HG03378 (cell line): ENCODE results near the gene GRPEL1.

Source experiments
- ATAC-seq: cut with Tn5 transposase; IDR thresholded peaks from one replicate; pipeline ENCODE4 v1.9.1; 2021; ENCODE audit warnings: mild to moderate bottlenecking, moderate library complexity; ENCODE audit not compliant: unreplicated experiment

The GRPEL1 gene

DNA sequence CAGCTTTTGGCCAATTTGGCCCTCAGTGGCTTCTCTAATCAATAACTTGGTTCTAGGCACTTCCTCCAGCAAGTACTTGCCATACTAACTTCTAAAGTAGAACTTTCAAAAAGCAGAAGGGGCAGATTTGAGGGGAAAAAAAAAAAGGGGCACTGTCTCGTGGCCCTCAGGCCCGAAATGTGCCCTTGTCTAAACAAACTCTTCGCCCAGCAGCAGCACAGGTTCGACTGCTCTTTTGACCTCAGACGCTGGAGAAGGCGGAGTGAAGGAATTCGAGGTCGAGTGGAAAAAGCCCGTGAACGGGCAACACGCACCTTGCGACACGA, 775 bp downstream of the GRPEL1 start:
- ATAC-seq: no peak

DNA sequence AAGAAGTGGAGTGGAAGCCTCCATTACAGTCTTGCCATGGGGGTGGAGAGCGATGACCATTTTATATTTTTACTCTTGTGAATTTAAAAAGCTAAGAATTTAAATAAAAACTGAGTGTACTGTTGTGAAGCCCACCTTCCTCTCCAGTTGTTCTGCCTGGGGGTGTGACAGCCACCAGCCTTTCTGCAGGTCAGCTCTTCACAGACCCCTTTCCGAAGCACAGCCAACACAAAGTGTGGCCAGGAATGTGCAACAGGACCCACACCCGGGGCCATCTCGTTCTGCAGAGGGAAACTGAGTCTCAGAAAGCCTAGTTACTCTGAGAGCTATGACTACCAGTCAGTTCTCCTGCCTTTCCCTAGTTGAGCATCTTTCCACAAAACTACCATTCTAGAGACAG, 1.4 kb downstream of the GRPEL1 start:
- no peak for ATAC-seq

- no peak for ATAC-seq
Measured at GRCh38 chr4:7066006-7066405, 1.9 kb downstream of the GRPEL1 start.

DNA sequence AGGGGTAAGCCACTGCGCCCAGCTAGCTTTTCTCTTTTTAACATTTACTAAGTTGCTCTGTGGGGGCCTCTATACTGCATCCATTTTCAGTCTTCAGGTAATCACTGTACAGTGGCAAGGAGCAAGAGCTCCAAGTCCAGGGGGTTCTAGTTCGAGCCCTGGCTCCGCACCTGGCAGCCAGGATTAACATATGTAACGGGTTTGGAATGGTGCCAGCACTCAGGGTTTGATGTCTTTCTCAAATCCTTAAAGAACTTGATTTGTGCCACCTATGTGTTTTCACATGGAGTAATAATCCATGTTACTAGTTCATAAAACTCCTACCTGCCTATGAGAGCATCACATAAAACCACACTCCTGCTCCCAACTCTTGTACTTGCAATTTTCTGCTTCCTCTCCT, 4.5 kb downstream of the GRPEL1 start:
- no peak for ATAC-seq

DNA sequence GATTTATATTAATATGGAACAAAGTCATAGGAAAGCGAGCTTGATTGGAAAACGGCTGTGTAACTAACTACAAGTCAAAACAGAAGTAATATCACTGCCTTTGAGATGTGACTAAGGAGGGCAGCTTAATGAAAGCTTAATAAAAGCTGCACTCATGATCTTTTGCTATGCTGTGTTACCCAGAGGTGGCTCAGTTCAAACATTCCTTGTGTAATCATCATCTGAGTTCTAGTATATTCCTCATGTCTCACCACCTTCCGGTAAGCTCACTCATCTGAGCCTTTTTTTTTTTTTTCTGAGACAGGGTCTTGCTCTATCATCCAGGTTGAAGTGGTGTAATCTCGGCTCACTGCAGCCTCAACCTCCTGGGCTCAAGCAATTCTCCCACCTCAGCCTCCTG, 5.0 kb downstream of the GRPEL1 start:
- ATAC-seq: no peak

- ATAC-seq: no peak
Measured at GRCh38 chr4:7061815-7062214, 6.0 kb downstream of the GRPEL1 start.

DNA sequence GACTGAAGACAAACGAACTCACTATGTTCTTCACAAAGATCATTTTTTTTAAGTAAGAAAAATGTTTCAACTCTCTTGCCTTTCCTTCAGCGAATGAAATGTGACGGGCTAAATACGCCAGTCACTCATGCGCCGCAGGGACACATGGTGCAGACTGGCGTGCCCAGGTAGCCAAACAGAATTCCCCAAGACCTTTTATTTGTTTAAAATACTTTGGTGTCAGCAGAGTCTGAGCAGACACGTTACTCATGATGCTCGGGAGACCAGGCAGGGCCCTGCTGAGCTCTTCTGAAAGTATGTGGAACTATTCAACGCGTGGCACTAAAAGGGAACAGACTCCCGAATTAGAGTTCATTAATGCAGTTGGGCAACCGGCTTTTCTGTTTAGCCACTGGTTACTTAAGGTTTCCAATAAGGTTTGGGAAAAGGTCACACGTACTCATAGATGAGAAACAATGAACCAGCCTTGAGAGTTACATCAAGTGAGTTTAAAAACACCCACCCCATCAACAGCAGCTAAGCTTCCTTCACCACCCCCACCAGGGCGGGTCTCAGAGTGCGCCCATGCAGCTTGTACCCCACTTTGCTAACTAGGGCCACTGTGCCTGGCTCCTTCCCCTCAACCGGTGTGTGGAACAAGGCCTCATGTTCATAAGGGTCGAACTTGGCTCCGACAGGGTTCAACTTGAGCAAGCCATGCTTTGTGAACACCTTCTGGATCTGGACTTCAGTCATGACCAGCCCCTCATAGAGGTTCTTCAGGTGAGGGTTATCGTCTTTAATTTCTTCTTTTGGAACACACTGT, 7.3 kb downstream of the GRPEL1 start:
- ATAC-seq: no peak

DNA sequence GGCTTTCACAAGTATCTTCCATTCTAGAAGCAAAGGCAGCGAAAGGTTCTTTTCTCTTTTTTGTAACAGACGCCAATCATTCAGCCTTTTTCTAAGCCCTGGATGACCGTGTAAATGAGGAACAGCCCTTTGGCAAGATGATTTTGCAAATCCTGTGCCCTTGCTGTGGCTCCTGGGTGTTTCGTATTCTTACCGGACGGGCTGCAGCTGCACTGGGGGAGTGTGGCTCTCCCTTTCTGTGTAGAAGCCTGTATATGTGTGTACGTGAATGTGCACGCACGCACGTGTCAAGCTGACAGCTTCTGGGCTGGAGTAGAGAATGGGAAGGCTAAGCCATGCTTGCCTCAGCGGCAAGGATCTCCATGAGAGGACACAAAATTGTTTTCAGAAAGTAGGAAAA, 8.2 kb downstream of the GRPEL1 start:
- no peak for ATAC-seq

DNA sequence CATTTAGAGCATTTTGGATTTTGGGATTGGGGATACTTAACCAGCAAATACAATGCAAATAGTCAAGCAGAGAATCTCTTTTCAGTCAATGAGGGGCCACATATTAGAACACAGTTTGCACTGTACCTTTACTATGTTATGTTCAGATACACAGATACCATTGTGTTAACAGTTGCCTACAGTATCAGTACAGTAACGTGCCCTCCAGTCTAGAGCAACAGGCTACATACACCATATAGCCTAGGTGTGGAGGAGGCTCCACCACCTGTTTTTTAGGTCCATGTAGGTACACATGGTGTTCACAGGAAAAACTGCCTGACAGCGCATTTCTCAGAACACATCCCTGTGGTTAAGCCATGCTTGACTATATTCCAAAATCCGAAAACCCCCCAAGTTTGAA, 9.1 kb downstream of the GRPEL1 start:
- ATAC-seq: no peak

DNA sequence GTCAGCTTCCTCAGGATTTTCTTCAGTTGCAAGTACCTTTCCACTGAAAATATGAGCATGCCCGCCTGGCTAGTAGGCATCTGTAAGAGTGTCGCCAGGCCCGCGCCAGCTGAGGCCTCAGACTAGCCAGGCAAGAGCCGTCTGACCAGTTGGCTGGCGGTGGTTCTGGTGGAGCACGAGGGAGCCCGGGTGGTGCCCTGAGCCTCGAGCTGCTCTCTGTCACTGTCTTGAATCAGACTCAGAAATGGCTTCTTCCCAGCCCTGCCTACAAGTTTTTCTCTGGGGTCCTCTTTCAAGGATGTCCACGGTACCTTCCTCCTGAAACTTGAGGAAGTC, 11.9 kb downstream of the GRPEL1 start:
- no peak for ATAC-seq

DNA sequence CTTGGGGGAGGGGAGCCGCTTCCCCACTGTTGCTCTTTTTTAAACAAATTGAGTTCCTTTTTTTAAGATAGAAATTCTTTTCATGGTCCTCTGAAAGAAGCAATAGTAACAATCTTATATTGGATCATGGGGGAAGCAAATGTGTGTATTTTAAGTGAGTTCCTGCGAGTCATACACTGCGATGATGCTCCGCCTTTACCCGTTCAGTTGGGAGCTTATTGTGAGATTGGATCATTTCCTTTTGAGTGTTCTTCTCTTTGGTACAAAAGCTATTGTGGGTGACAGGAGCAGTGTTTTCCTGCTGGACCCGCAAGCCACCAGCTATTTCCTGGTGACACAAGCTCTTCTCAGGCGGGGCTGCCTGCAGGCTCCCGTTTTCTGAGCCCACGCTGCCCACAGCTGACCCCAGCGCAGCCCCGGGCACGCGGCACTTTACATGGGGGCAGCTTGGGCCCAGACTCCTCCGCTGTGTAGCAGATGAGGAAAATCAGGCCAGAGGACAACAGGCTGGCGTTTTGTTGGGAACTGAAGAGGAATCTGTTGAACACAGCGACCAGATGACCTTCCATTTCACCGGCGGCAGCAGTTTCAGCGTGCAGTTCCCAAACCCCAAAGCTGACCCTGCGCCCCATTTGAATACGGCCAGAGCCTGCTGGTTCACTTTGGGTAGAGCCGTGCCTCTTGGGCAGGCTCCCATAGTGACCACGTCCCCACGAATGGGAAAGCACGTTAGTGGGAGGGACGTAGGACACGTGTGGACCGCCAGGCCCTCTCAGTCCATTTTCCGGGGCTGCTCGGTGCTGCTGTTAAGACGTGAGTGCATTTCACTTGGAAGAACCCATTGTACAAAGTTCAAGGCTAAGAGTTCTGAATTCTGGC, 12.5 kb downstream of the GRPEL1 start:
- ATAC-seq: no peak

- no peak for ATAC-seq
Measured at GRCh38 chr4:7054106-7054880, 13.6 kb downstream of the GRPEL1 start.

DNA sequence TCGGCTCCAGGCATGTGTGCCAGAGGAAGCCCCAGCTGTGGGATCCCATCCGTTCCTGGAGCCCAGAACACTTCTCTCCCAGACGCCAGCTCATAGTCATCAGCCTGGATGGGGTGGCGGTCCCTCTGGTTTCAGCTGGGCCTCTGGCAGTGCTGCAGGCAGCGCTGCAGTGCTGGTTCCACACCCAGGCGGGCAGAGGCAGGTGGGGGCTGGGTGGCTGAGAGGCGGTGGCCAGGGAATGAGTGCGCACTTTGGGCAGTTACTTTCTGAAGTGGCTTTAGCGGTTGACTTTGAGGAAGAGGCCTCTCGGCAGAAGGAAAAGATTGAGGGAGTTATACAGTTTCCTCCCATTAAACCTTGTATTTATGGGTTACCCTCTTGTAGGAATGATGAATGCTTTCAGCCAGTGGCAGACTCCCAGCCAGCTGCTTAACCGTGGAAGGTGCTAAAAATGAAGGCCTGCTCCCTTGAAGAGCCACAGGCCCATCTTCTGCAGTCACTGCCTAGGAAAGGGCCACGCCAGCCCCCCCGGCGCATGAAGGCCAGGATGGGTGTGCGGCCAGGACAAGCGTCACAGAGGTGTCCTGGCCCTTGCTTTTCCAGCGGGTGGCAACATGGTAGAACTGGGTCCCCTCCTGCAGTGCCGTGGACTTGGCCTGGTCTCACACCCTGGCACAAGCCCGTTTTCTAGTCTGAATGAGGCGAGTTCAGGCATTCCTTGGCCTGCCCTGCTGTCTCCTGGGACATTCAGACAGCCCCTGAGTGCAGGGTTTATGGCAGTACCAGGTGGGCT, 14.7 kb downstream of the GRPEL1 start:
- ATAC-seq: no peak

GRCh38 chr4:7052313-7052712, 15.6 kb downstream of the GRPEL1 start:
- no peak for ATAC-seq

GRCh38 chr4:7051905-7052304, 16.0 kb downstream of the GRPEL1 start:
- no peak for ATAC-seq

DNA sequence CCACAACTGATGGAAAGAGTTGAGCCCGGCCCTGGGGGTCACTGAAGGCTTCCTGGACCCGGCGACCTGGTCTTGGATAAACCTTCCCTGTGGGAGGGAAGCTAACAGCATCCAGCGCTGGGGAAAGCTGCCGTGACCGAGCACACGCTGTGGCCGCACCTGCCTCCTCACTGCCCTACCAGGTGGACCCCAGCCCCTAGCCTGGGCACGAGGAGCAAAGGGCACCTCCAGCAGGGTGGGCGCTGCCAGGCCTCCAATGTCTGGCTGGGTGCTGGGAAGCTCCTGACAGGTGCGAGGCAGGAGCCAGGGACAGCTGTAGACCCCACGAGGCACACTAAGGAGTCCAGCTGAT, 16.7 kb downstream of the GRPEL1 start:
- ATAC-seq: no peak

DNA sequence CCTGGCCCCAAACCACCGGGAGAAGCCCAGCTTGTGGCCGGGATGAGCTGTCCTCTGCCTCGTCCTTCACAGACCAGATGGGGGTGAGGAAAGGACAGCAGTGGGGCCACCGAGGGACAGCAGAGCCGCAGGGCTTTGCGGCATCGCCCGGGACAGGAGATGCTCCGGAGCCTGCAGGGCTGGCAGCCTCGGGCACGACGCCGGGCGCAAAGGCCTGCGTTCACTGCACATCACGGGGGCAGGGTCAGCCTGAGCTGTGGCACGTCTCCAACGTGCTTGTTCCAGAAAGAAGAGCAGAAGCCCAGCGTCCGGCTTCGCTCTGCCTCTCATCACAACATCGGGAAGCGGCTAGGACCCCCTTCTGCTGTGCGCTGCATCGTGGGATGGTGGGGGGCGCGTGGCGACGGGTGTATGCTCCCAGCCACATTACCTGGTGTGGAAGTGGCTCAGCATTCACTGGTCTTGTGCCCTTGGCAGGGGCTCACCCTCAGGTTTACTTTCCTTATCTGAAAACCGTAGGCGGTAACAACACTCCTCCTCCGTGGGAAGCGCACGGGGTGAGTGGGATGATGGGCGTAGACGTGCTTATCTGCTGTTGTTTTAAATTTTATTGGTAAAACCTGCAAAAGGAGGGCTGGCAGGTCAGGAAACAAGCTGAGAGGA, 17.3 kb downstream of the GRPEL1 start:
- ATAC-seq: no peak

DNA sequence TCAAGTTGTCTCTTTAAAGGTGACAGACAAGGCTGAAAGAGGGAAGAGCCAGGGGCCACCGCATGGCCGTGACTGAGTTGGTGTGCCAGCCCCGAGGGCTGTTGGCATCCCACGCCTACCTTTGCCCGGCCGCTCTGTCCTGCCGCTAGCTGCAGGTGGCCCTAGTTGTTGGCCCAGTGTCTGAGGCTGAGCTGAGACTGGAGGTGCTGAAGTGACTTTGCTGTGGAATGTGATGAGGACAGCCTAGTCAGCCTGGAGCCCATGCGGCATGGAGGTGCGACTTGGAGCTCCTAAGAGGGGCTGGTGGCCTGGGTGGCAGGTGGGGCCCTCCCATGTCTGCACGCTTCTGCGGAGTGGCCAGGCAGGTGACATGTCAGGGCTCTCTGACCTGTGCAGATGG, 18.1 kb downstream of the GRPEL1 start:
- no peak for ATAC-seq

DNA sequence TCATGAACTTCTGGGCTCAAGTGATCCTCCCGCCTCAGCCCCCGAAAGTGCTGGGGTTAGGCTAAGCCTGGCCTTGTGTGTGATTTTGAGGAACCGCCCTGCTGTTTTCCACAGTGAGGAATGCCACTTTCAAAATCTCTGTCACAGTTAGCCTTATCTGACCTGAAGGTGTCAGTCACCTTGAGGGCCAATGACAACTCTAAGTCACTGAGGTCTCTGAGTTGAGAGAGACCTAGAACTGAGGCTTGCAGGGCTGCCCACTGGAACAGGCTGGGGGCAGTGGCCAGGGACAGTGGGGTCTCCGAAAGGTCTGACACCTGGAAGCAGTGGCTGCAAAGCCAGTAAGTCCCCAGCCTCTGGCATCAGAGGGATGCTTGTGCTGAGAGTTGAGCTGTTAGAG, 18.6 kb downstream of the GRPEL1 start:
- no peak for ATAC-seq

GRCh38 chr4:7048642-7049041, 19.2 kb downstream of the GRPEL1 start:
- ATAC-seq: no peak

DNA sequence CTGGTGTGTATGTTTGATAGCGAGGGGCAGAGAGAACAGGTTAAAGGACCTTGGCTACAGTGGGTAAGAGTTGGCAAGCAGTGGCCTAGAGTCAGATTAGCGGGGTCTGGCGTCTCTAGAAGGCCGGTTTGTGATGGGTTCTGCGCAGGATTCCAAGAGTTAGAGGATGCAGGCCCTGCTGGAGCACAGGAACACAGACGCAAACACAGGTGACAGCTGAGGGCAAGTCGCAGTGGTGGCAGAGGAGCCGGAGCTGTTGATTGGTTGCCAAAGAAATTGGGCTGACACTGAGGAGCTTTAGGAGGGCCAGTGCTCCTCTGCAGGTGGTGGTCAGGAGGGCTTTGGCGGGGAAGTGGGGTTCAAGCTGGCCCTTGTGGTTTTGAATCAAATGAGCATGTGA, 20.9 kb downstream of the GRPEL1 start:
- ATAC-seq: no peak
